HG02852 (cell line): ENCODE data around the gene PATL1.

Experiments
- ATAC-seq: cut with Tn5 transposase; IDR thresholded peaks from one replicate; pipeline ENCODE4 v1.9.1; 2021; ENCODE audit warnings: mild to moderate bottlenecking, moderate library complexity; ENCODE audit not compliant: unreplicated experiment

PATL1 gene

GRCh38 chr11:59616396-59616982 is 52.3 kb downstream of the PATL1 start:
- ATAC-seq, result no peak

- peak; percentile 87 for ATAC-seq
Observed at GRCh38 chr11:59615637-59616395, 53.0 kb downstream of the PATL1 start, which contains the start of gene OSBP. Gene OSBP (minus strand): TSS chr11:59615774. CDS start chr11:59615664, 110 bp downstream.

- ATAC-seq, result peak; percentile 11
Observed at GRCh38 chr11:59615120-59615636, 53.7 kb downstream of the PATL1 start.

- no peak for ATAC-seq
Observed at GRCh38 chr11:59614277-59615119, 54.3 kb downstream of the PATL1 start.

GRCh38 chr11:59611570-59612565 is 57.0 kb downstream of the PATL1 start:
- ATAC-seq, result no peak

GRCh38 chr11:59610289-59610688 is 58.5 kb downstream of the PATL1 start:
- ATAC-seq, result no peak

- no peak for ATAC-seq
Observed at GRCh38 chr11:59607703-59608454, 61.0 kb downstream of the PATL1 start.

- ATAC-seq, result no peak
Observed at GRCh38 chr11:59602432-59602831, 66.4 kb downstream of the PATL1 start.

GRCh38 chr11:59601788-59602187 is 67.0 kb downstream of the PATL1 start:
- no peak for ATAC-seq

GRCh38 chr11:59600636-59601035 is 68.2 kb downstream of the PATL1 start:
- no peak for ATAC-seq

GRCh38 chr11:59600234-59600633 is 68.6 kb downstream of the PATL1 start:
- ATAC-seq, result no peak

- ATAC-seq, result no peak
Observed at GRCh38 chr11:59598961-59599360, 69.9 kb downstream of the PATL1 start.
